Measurements from ENCODE around the gene SAMHD1. TPM values are rescaled to one million over a fixed set of nuclear protein-coding genes. Genes with fewer than 3 reads are reported as not detected.

Gene SAMHD1
- total and polyA plus RNA-seq, 2 of the 8 experiments (the other 6 are each of a cell fraction or from before 2014, with no cell fraction given): 22.0 to 37.1 TPM

GRCh38 chr20:36956016-36956415 is 4.5 kb upstream of the SAMHD1 start:
- Histone ChIP-seq H4K20me1 (replicated peaks in 1 of 2; ENCODE audit: control insufficient read depth in 1 of 2, insufficient read depth in 2 of 2, low read length in 2 of 2) (no peaks in the 10 kb centered on the region), H4K91ac (replicated peaks; ENCODE audit: insufficient read length, low read length) (no peak overlapping the region), H2BK5ac (ENCODE audit: low read depth, low read length) (no peak overlapping the region), H3K27ac (ENCODE audit: low read depth, low read length) (no peak overlapping the region), H3K79me2 (ENCODE audit: control insufficient read depth in 1 of 2, insufficient read depth in 2 of 2, low read length in 2 of 2) (no peaks in the 10 kb centered on the region), H2AFZ (ENCODE audit: low read length) (no peak overlapping the region), H3K4me2 (ENCODE audit: insufficient read depth in 1 of 2, low read depth in 2 of 2, low read length in 2 of 2) (no peak overlapping the region), H3K4me3 (ENCODE audit: extremely low read depth in 1 of 4, insufficient read depth in 2 of 4, low read depth in 3 of 4, low read length in 4 of 4) (no peak overlapping the region), H3K14ac (ENCODE audit: insufficient read length) (no peak overlapping the region), H3K4ac (replicated peaks; ENCODE audit: insufficient read length, low read depth, low read length) (no peak overlapping the region), H2BK12ac (ENCODE audit: low read depth, low read length) (no peak overlapping the region), H2BK120ac (replicated peaks; ENCODE audit: low read depth, low read length) (no peak overlapping the region), H3K36me3 (ENCODE audit: control insufficient read depth in 2 of 4, insufficient read depth in 4 of 4, low read length in 3 of 4) (no peaks in the 10 kb centered on the region), H3K4me1 (replicated peaks in 1 of 4; ENCODE audit: control insufficient read depth in 3 of 4, insufficient read depth in 4 of 4, low read length in 3 of 4) (peaks cover 0 to 5% (median 2%) of the 10 kb centered on the region in 4 experiments; a peak in 2 of 7 replicates), H3K23ac (ENCODE audit: insufficient read length) (no peak overlapping the region), H3K79me1 (ENCODE audit: low read depth, low read length) (no peaks in the 10 kb centered on the region), H3K18ac (ENCODE audit: extremely low read depth, low read length) (no peak overlapping the region), H4K5ac (ENCODE audit: insufficient read length, low read depth, low read length) (no peak overlapping the region), H2BK20ac (ENCODE audit: low read length) (no peak overlapping the region), H2AK5ac (ENCODE audit: low read depth, low read length) (no peak overlapping the region), H3K23me2 (ENCODE audit: low read depth, low read length) (peaks cover 4% of the 10 kb centered on the region; the same call in 1 of the 2 replicates), H3K9ac (replicated peaks in 1 of 4; ENCODE audit: extremely low read depth in 1 of 4, low read depth in 3 of 4, low read length in 3 of 4) (no peak overlapping the region), H2BK15ac (ENCODE audit: low read length) (no peak overlapping the region), H3K56ac (replicated peaks; ENCODE audit: insufficient read length, low read depth, low read length) (no peak overlapping the region), H4K8ac (ENCODE audit: extremely low read depth, insufficient read depth, low read length) (no peak overlapping the region), H3K9me3 (ENCODE audit: insufficient read depth in 2 of 2, low read depth in 1 of 2, low read length in 1 of 2) (no peaks in the 10 kb centered on the region), H3K27me3 (replicated peaks in 1 of 4; ENCODE audit: control insufficient read depth in 3 of 4, extremely low read depth in 1 of 4, insufficient read depth in 3 of 4, low read length in 3 of 4) (peaks cover 0 to 2% (median 0%) of the 10 kb centered on the region in 4 experiments; a peak in 1 of 7 replicates)
- no peak for FAIRE-seq
- DNase-seq (ENCODE audit: low read depth in 1 of 2, low spot score in 2 of 2): no peak
- 92% methylated on average over 3 of the region's 3 CpGs; no CpG with 5 or more reads in 1 of the 2 experiments for WGBS, 2 experiments (ENCODE audit: extremely low coverage in 1 of 2, insufficient coverage in 1 of 2, insufficient read length in 1 of 2, insufficient replicate concordance in 2 of 2, low coverage in 1 of 2, low lambda C conversion rate in 2 of 2, missing lambda C conversion rate in 1 of 2)
- TF ChIP-seq CREB1 (IDR thresholded peaks at IDR 0.05) (no peak), KDM1A (IDR thresholded peaks at IDR 0.05; ENCODE audit: borderline replicate concordance, low read length) (no peak)
- ChIA-PET POLR2A (ENCODE audit: partially characterized antibody) (interaction anchor here (0.7 kb wide), 1 partner anchor 29 kb away, joined by 3 read pairs; no protein-coding TSS in a partner anchor), CTCF (ENCODE audit: partially characterized antibody) (no interaction called here)
